GM12878 (cell line): ENCODE results near the gene RNF34. TPM values are rescaled to one million over a fixed set of nuclear protein-coding genes. Genes with fewer than 3 reads are reported as not detected.

Source experiments
- ATF2 ChIP-seq: IDR thresholded peaks from 2 replicates; pipeline ENCODE4 v1.6.1; 2012; ENCODE audit warnings: low read length, inconsistent platforms
- BCL11A ChIP-seq: IDR thresholded peaks from 2 replicates; pipeline ENCODE4 v1.6.1; 2011; ENCODE audit warnings: low read depth, low read length
- ESRRA ChIP-seq: IDR thresholded peaks from 2 replicates; pipeline ENCODE4 v1.6.1; 2012; ENCODE audit warnings: mild to moderate bottlenecking, low read length, improper control_type of control experiment
- ETV6 ChIP-seq, 2 experiments: fragments of 450-650 bp in 1 of 2; IDR thresholded peaks in 1 of 2; conservative IDR thresholded peaks in 1 of 2; 2 replicates each; pipeline ENCODE4 v1.6.1; 2014; ENCODE audit warnings: antibody characterized with exemption in 1 of 2, borderline replicate concordance in 1 of 2, low read depth in 1 of 2, mild to moderate bottlenecking in 1 of 2, moderate library complexity in 1 of 2
- GABPA ChIP-seq: IDR thresholded peaks from 2 replicates; pipeline ENCODE4 v1.6.1; 2014; ENCODE audit warnings: antibody characterized with exemption, low read depth, mild to moderate bottlenecking, inconsistent platforms
- JUND ChIP-seq: IDR thresholded peaks from 2 replicates; pipeline ENCODE4 v1.6.1; 2012; ENCODE audit warnings: low read depth, mild to moderate bottlenecking, low read length, improper control_type of control experiment, moderate library complexity
- MLLT1 ChIP-seq: fragments of 450-650 bp; IDR thresholded peaks from 2 replicates; pipeline ENCODE4 v1.6.1; 2016; ENCODE audit warnings: mild to moderate bottlenecking
- MXI1 ChIP-seq: fragments of 150-350 bp; IDR thresholded peaks from 2 replicates; pipeline ENCODE4 v1.6.1; 2011; ENCODE audit warnings: low read depth, mild to moderate bottlenecking, inconsistent platforms, low read length, improper control_type of control experiment
- PKNOX1 ChIP-seq: fragments of 450-650 bp; IDR thresholded peaks from 2 replicates; pipeline ENCODE4 v1.6.1; 2016; ENCODE audit warnings: mild to moderate bottlenecking
- POLR2A ChIP-seq: IDR thresholded peaks from 2 replicates; pipeline ENCODE4 v1.6.1; 2011; ENCODE audit warnings: low read depth, mild to moderate bottlenecking, low read length
- RFX5 ChIP-seq: IDR thresholded peaks from 2 replicates; pipeline ENCODE4 v1.6.1; 2011; ENCODE audit warnings: low read depth, low read length, improper control_type of control experiment
- SP1 ChIP-seq: IDR thresholded peaks from one replicate; pipeline ENCODE4 v1.6.1; 2011; ENCODE audit warnings: low read depth, low read length
- STAT1 ChIP-seq: fragments of 450-650 bp; conservative IDR thresholded peaks from 2 replicates; pipeline ENCODE4 v1.6.1; 2014; ENCODE audit warnings: antibody characterized with exemption, mild to moderate bottlenecking
- TCF7 ChIP-seq: IDR thresholded peaks from 2 replicates; pipeline ENCODE4 v1.6.1; 2014; ENCODE audit warnings: antibody characterized with exemption, borderline replicate concordance
- ZBTB11 ChIP-seq: fragments of 450-650 bp; formaldehyde crosslinking; IDR thresholded peaks from 2 replicates; pipeline ENCODE4 v1.5.0; 2022; ENCODE audit warnings: mild to moderate bottlenecking, missing genetic modification characterization
- ZBTB40 ChIP-seq: fragments of 450-650 bp; IDR thresholded peaks from 2 replicates; pipeline ENCODE4 v1.6.1; 2016; ENCODE audit warnings: mild to moderate bottlenecking, moderate library complexity, borderline replicate concordance
- ZSCAN29 ChIP-seq: fragments of 450-650 bp; IDR thresholded peaks from 2 replicates; pipeline ENCODE4 v1.6.1; 2017; ENCODE audit warnings: mild to moderate bottlenecking, moderate library complexity
- ZZZ3 ChIP-seq: IDR thresholded peaks from 2 replicates; pipeline ENCODE4 v1.6.1; 2011; ENCODE audit warnings: low read depth; ENCODE audit not compliant: control insufficient read depth, insufficient read length
- polyA plus RNA-seq, 11 experiments: library from polyadenylated mRNA; depleted of rRNA in 4 of 11; unstranded in 6 of 11; stranded (reverse) in 5 of 11; fragments of >200 nt; fragmentation: Nextera tagmentation in 4 of 11; fragmentation: Illumina TruSeq in 1 of 11; extraction: Ambion mirVana in 4 of 11; extraction: Trizol in 1 of 11; gene quantifications; 1 replicate in 1 of 11; 2 replicates in 10 of 11; pipeline versions ENCODE4 v1.2.1 to v1.2.3, GENCODE V29; 2011 to 2016; ENCODE audit warnings: inconsistent platforms in 2 of 11, missing spikeins in 2 of 11, low read depth in 1 of 11
- total RNA-seq, 4 experiments: library from RNA; depleted of rRNA in 3 of 4; stranded (reverse); fragments of >200 nt in 3 of 4; fragmentation: Illumina TruSeq in 1 of 4; extraction: Trizol in 1 of 4; gene quantifications; 2 replicates each; pipeline versions ENCODE4 v1.2.1 to v1.2.3, GENCODE V29; 2013 to 2021

RNF34 gene
- total and polyA plus RNA-seq, 10 of the 15 experiments (the other 5 are each of a cell fraction or from before 2014, with no cell fraction given): 63.6 to 199 (median 115) TPM

GRCh38 chr12:121351820-121352681, 47.9 kb upstream of the RNF34 start, which contains the start of gene ANAPC5 (continued):
- TF ChIP-seq ATF2: no peak
- TF ChIP-seq ETV6 (conservative IDR thresholded peaks at IDR 0.05 in 1 of 2, IDR thresholded peaks at IDR 0.05 in 1 of 2; ENCODE audit: borderline replicate concordance in 1 of 2, low read depth in 1 of 2): 0 out of 4 replicates have a peak, but pooled peaks of 1 of the 2 experiments have one; percentile 6
- TF ChIP-seq MXI1: peak; percentile 93
- peak; percentile 98 for TF ChIP-seq ZBTB40
- TF ChIP-seq RFX5: no peak
- TF ChIP-seq MLLT1: peak; percentile 83; the same call in 1 of the 2 replicates
- peak; percentile 95 for TF ChIP-seq SP1
- 0 out of 2 replicates have a peak, but pooled peaks have one; percentile 37 for TF ChIP-seq TCF7
- TF ChIP-seq ZSCAN29: no peak
- TF ChIP-seq POLR2A: peak; percentile 95
- TF ChIP-seq ZBTB11 (CRISPR knock-in tag): peak; percentile 93
- TF ChIP-seq BCL11A: no peak
- TF ChIP-seq JUND: no peak
- no peak for TF ChIP-seq ZZZ3
- peak; percentile 95 for TF ChIP-seq GABPA
- no peak for TF ChIP-seq STAT1
- peak; percentile 72 for TF ChIP-seq PKNOX1
- no peak for TF ChIP-seq ESRRA
